D721Med (cell line): ENCODE results near the gene LMO2.

ENCODE experiments used
- DNase-seq: peaks from one replicate; pipeline ENCODE4 v3.0.0; 2011; ENCODE audit warnings: low spot score; ENCODE audit not compliant: insufficient read length
- FAIRE-seq: peaks from 2 replicates; lab custom pipeline; 2011; peaks lifted over from hg19 to GRCh38; lab: Jason Lieb, UNC
- CTCF ChIP-seq: IDR thresholded peaks from 2 replicates; pipeline ENCODE4 v1.5.1; 2012; ENCODE audit warnings: mild to moderate bottlenecking, control low read depth; ENCODE audit not compliant: insufficient read depth; ENCODE audit errors: missing control alignments

Gene LMO2

DNA sequence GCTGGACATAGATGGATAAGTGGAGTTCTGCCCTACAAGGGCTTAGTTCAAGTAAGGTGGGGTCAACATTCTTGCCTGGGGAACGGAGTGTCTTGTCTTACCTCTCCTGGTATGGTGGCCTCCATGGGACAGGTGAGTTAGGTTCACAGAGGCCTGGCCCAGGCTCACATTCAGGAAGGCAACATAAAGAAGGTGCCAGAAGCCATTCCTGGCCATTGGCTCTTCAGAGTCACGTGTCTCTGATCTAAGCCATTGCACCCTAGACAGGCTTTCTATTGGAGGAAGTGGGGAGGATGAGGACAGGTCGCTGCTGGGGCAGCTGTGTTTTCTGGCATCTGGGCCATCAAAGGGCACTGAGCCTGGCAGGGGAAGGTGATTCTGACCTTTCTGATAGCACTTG is 14.8 kb downstream of the LMO2 start:
- no peak for DNase-seq
- TF ChIP-seq CTCF = no peak
- FAIRE-seq = no peak

DNA sequence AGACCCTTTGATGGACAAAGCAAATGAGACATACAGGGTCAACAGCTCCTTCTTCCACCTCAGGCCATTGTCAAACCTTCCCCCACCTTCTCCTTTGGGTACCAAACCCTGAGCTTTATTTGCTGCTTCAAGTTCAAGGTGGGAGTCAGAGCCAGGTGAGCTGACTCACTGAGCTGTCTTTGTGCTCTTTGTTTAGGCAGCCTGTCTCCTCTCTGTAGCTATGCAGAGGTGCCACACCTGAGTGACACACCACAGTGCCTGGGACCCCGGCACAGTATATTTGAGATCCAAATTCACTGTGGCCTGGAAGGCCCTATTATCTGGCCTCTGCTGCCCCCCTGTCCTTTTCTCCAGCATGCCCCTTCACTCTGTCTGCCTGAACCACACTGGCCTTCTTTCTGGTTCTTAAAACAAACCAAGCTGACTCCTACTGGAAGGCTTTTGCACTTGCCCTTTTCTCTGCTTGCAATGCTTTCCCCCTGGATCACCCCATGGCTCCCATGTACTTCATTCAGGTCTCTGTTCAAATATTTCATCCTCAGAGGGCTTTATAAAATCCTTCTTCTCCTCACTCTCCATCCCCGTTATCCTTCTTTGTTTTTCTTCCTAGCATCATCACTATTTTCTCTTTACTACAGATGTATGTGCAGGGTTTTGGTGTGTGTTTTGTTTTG is 16.1 kb downstream of the LMO2 start:
- FAIRE-seq = no peak
- no peak for TF ChIP-seq CTCF
- DNase-seq = no peak

- FAIRE-seq (no peak), DNase-seq (no peak)
- TF ChIP-seq CTCF = no peak
Measured at GRCh38 chr11:33874910-33875490, 16.9 kb downstream of the LMO2 start.

GRCh38 chr11:33874433-33874832 is 17.4 kb downstream of the LMO2 start:
- FAIRE-seq = no peak
- no peak for DNase-seq
- TF ChIP-seq CTCF = no peak

DNA sequence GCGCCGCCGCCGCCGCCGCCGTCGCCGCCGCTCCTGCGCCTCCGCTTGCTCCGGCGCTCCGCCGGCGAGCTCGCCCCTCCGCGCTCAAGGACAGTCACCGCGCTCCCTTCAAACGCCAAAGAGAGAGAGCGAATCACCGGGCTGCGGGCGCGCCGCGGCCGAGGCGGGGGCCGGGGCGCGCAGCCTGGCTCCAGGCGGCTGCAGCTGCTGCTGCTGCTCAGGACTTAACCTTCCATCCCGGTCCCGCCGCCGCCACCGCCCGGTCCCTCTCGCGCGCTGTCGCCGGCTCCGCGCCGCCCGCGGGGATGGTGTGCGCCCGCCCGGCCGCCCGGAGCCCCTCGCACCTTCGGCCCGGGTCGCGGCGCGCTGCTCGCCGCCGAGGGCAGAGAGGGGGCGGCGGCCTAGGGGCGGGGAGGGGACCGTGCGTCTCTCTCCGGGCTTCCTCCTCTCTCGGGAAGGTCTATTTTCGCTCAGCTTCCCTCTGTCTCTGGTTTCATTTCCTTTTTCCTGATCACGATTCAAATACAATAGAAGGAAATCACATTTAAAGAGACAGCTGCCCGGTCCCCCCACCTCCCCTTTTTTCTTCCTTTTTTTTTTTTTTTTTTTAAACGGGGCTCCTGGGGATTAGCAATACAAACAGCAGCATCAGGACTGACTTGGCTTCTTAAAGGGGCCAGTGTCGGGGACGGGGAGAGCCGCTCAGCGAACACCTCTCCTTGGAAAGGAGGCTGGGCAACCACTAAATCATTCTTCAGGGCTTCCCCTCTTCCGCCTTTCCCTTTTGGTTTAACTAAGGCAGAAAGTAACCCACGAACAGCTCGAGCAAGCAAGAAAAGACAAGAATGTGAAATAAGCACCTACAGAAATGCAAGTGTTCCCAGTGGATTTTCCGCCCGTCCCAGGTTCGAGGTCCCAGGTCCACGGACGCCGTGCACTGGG is 22.1 kb downstream of the LMO2 start:
- no peak for TF ChIP-seq CTCF
- DNase-seq (no peak), FAIRE-seq (no peak)

- no peak for TF ChIP-seq CTCF
- FAIRE-seq (no peak), DNase-seq (no peak)
Measured at GRCh38 chr11:33868647-33869461, 23.0 kb downstream of the LMO2 start.
